NCI-H69 (cell line): ENCODE data around the gene BRD9.
"Not testable (repeated sequence)": the region's sequence is repeated elsewhere in the genome, so short reads cannot be mapped to it uniquely, and the experiment has no call there.

ENCODE experiments used
- DNase-seq: peaks from one replicate; lab custom pipeline; 2025; lab: John Stamatoyannopoulos, UW

Gene BRD9

GRCh38 chr5:902129-902916, 9.7 kb upstream of the BRD9 start:
- no peak for DNase-seq

GRCh38 chr5:900781-901180, 8.2 kb upstream of the BRD9 start:
- no peak for DNase-seq

- DNase-seq: peak; percentile 69
These were observed 1.1 kb upstream of the BRD9 start for GRCh38 chr5:893711-894110.

- no peak for DNase-seq
These were observed 521 bp upstream of the BRD9 start for GRCh38 chr5:893137-893506.

GRCh38 chr5:891837-892393, 686 bp downstream of the BRD9 start:
- DNase-seq: peak; percentile 71

- DNase-seq: no peak
These were observed 1.3 kb downstream of the BRD9 start for GRCh38 chr5:891117-891836.

- no peak for DNase-seq
These were observed 3.4 kb downstream of the BRD9 start for GRCh38 chr5:889075-889710.

GRCh38 chr5:888638-889035, 4.0 kb downstream of the BRD9 start:
- no peak for DNase-seq

GRCh38 chr5:887947-888637, 4.5 kb downstream of the BRD9 start:
- DNase-seq: no peak

- DNase-seq: no peak
These were observed 5.8 kb downstream of the BRD9 start for GRCh38 chr5:886716-887325.

GRCh38 chr5:886036-886435, 6.6 kb downstream of the BRD9 start:
- DNase-seq: no peak

GRCh38 chr5:885529-885928, 7.1 kb downstream of the BRD9 start:
- DNase-seq: no peak

- DNase-seq: no peak
These were observed 7.5 kb downstream of the BRD9 start for GRCh38 chr5:885127-885442.

- DNase-seq: no peak
These were observed 8.1 kb downstream of the BRD9 start for GRCh38 chr5:884345-885126.

- no peak for DNase-seq
These were observed 9.0 kb downstream of the BRD9 start for GRCh38 chr5:883475-884181.

- DNase-seq: no peak
These were observed 10.1 kb downstream of the BRD9 start for GRCh38 chr5:882253-883183.

GRCh38 chr5:881551-881935, 11.1 kb downstream of the BRD9 start:
- DNase-seq: no peak

GRCh38 chr5:880816-881550, 11.6 kb downstream of the BRD9 start:
- DNase-seq: no peak

GRCh38 chr5:878677-879076, 13.9 kb downstream of the BRD9 start:
- DNase-seq: not testable (repeated sequence)
